HG02852 (cell line): ENCODE measurements around the gene CPO.

Experiments
- ATAC-seq: cut with Tn5 transposase; IDR thresholded peaks from one replicate; pipeline ENCODE4 v1.9.1; 2021; ENCODE audit warnings: mild to moderate bottlenecking, moderate library complexity; ENCODE audit not compliant: unreplicated experiment

Gene CPO

GRCh38 chr2:207008105-207008990 lies 69.0 kb downstream of the CPO start:
- ATAC-seq, result no peak

- ATAC-seq, result no peak
These were observed 73.1 kb downstream of the CPO start for GRCh38 chr2:207012461-207012860.

GRCh38 chr2:207014424-207014823 lies 75.1 kb downstream of the CPO start:
- no peak for ATAC-seq

DNA sequence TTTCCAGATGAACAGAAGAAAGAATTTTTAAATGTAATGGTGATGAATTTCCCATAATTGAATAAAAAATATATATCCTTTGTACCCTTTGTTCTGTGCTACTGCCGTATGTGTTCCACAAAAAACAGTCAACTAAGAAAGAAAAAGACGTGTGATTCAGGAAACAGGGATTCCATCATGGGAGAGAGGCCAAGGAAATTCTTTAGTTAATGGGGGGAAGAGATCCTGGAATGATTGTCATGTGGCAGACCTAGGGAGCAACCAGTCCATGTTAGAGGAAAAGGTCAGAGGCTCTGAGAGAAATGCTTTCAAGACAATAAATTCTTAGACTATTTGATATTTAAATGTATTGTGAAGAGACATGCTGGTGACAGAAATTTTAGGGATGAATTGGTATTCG lies 76.6 kb downstream of the CPO start:
- no peak for ATAC-seq
